ENCODE data around the gene RBM38.
A peak's percentile ranks its signal among the peaks of the same experiment; 100 is the strongest.
"Not testable (repeated sequence)": the region's sequence is repeated elsewhere in the genome, so short reads cannot be mapped to it uniquely, and the experiment has no call there.

The RBM38 gene

GRCh38 chr20:57390604-57391438 lies at the start of gene RBM38:
Gene RBM38, plus strand, starts transcription at chr20:57391396. Its CDS starts 186 bp downstream, at chr20:57391582.
- peaks cover 10 to 52% of the 10 kb centered on the region in 2 donors for H3K4me1 ChIP-seq (ENCODE audit: control insufficient read depth in 1 of 2, insufficient read depth in 2 of 2, low read length in 2 of 2)
- no peaks in the 10 kb centered on the region for H3K9me3 ChIP-seq (ENCODE audit: control insufficient read depth in 1 of 2, low read length in 2 of 2)
- no peaks in the 10 kb centered on the region for H3K36me3 ChIP-seq (ENCODE audit: control insufficient read depth in 1 of 2, insufficient read depth in 2 of 2, low read length in 2 of 2)
- H3K4me3 ChIP-seq (ENCODE audit: low read depth in 1 of 2, low read length in 2 of 2), result peak within 1 kb of the TSS; percentile 64 to 67
- H3K27ac ChIP-seq (ENCODE audit: low read length), result peak within 1 kb of the TSS; percentile 73
- H3K27me3 ChIP-seq (ENCODE audit: low read depth, low read length), result no peaks in the 10 kb centered on the region

DNA sequence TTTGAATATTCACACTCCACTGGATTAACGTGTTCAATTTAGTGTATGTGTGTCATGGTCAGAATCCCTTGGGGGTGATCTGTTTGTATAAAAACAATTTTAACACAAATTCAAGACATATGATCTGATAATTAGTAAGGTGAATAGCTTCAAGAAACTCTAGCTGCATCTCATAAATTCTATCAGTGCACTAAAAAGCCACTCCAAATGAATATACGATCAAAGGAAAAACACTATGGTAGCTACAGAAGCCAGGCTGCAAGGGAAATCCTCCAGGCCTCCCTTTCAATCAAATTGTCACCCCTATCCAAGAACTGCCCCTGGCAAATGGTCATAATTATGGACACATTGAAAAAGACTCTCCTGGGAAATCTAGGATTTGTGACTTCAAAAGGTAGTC lies 49.5 kb upstream of the RBM38 start:
- Histone ChIP-seq H3K4me1 (ENCODE audit: control insufficient read depth in 1 of 2, insufficient read depth in 2 of 2, low read length in 2 of 2) (no peaks in the 10 kb centered on the region), H3K36me3 (ENCODE audit: control insufficient read depth in 1 of 2, insufficient read depth in 2 of 2, low read length in 2 of 2) (no peaks in the 10 kb centered on the region), H3K27me3 (ENCODE audit: low read depth, low read length) (no peaks in the 10 kb centered on the region), H3K27ac (ENCODE audit: low read length) (no peak overlapping the region), H3K9me3 (ENCODE audit: control insufficient read depth in 1 of 2, low read length in 2 of 2) (no peaks in the 10 kb centered on the region), H3K4me3 (ENCODE audit: low read depth in 1 of 2, low read length in 2 of 2) (no peak overlapping the region)

GRCh38 chr20:57342829-57343228 lies 48.4 kb upstream of the RBM38 start:
- Histone ChIP-seq H3K9me3 (ENCODE audit: control insufficient read depth in 1 of 2, low read length in 2 of 2) (no peaks in the 10 kb centered on the region), H3K36me3 (ENCODE audit: control insufficient read depth in 1 of 2, insufficient read depth in 2 of 2, low read length in 2 of 2) (no peaks in the 10 kb centered on the region), H3K4me3 (ENCODE audit: low read depth in 1 of 2, low read length in 2 of 2) (no peak overlapping the region)

GRCh38 chr20:57346477-57346876 lies 44.7 kb upstream of the RBM38 start:
- no peak overlapping the region for H3K4me3 ChIP-seq (ENCODE audit: low read depth in 1 of 2, low read length in 2 of 2)
- no peaks in the 10 kb centered on the region for H3K27me3 ChIP-seq (ENCODE audit: low read depth, low read length)
- H3K9me3 ChIP-seq (ENCODE audit: control insufficient read depth in 1 of 2, low read length in 2 of 2), result no peaks in the 10 kb centered on the region
- H3K36me3 ChIP-seq (ENCODE audit: control insufficient read depth in 1 of 2, insufficient read depth in 2 of 2, low read length in 2 of 2), result no peaks in the 10 kb centered on the region
- H3K27ac ChIP-seq (ENCODE audit: low read length), result no peak overlapping the region
- no peaks in the 10 kb centered on the region for H3K4me1 ChIP-seq (ENCODE audit: control insufficient read depth in 1 of 2, insufficient read depth in 2 of 2, low read length in 2 of 2)

More at GRCh38 chr20:57342829-57343228, 48.4 kb upstream of the RBM38 start:
- H3K27me3 ChIP-seq (ENCODE audit: low read depth, low read length), result no peaks in the 10 kb centered on the region
- no peak overlapping the region for H3K27ac ChIP-seq (ENCODE audit: low read length)
- no peaks in the 10 kb centered on the region for H3K4me1 ChIP-seq (ENCODE audit: control insufficient read depth in 1 of 2, insufficient read depth in 2 of 2, low read length in 2 of 2)

DNA sequence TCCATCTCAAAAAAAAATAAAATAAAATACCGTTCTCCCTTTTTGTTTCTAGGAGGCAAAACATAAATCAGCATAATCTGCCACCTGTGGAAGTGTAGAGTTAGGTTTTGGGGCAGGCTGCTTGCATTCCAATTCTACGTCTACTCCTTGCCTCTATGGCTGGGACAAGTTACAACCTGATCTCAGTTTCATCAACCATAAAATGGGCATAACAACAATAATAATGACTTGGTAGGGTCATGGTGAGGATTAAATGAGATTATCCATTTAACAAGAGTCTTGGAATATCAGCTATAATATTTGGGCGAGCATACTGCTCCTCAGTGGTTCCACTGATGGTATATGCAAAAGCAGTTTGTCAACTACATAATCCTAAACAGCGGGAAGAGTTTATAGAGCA lies 43.8 kb upstream of the RBM38 start:
- Histone ChIP-seq H3K4me1 (ENCODE audit: control insufficient read depth in 1 of 2, insufficient read depth in 2 of 2, low read length in 2 of 2) (peaks cover 3 to 9% of the 10 kb centered on the region in 2 donors), H3K27me3 (ENCODE audit: low read depth, low read length) (no peaks in the 10 kb centered on the region), H3K9me3 (ENCODE audit: control insufficient read depth in 1 of 2, low read length in 2 of 2) (no peaks in the 10 kb centered on the region)

DNA sequence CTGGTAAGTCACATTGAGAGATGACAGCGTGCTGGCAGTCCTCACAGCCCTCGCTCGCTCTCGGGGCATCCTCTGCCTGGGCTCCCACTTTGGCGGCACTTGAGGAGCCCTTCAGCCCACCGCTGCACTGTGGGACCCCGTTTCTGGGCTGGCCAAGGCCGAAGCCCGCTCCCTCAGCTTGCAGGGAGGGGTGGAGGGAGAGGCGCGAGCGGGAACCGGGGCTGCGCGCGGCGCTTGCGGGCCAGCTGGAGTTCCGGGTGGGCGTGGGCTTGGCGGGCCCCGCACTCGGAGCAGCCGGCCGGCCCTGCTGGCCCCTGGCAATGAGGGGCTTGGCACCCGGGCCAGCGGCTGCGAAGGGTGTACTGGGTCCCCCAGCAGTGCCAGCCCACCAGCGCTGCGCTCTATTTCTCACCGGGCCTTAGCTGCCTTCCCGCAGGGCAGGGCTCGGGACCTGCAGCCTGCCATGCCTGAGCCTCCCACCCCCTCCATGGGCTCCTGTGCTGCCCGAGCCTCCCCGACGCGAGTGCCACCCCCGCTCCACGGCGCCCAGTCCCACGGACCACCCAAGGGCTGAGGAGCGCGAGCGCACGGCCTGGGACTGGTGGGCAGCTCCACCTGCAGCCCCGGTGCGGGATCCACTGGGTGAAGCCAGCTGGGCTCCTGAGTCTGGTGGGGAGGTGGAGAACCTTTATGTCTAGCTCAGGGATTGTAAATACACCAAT lies 42.8 kb upstream of the RBM38 start:
- H3K4me3 ChIP-seq (ENCODE audit: low read depth in 1 of 2, low read length in 2 of 2); H3K27me3 ChIP-seq (ENCODE audit: low read depth, low read length); H3K27ac ChIP-seq (ENCODE audit: low read length); H3K9me3 ChIP-seq (ENCODE audit: control insufficient read depth in 1 of 2, low read length in 2 of 2); H3K36me3 ChIP-seq (ENCODE audit: control insufficient read depth in 1 of 2, insufficient read depth in 2 of 2, low read length in 2 of 2): not testable (repeated sequence)
- peaks cover 3 to 18% of the 10 kb centered on the region in 2 donors for H3K4me1 ChIP-seq (ENCODE audit: control insufficient read depth in 1 of 2, insufficient read depth in 2 of 2, low read length in 2 of 2)

More for the DNA sequence above, 43.8 kb upstream of the RBM38 start:
- no peak overlapping the region for H3K4me3 ChIP-seq (ENCODE audit: low read depth in 1 of 2, low read length in 2 of 2)
- no peak overlapping the region for H3K27ac ChIP-seq (ENCODE audit: low read length)
- peaks cover 0 to under 1% of the 10 kb centered on the region in 2 donors for H3K36me3 ChIP-seq (ENCODE audit: control insufficient read depth in 1 of 2, insufficient read depth in 2 of 2, low read length in 2 of 2)

DNA sequence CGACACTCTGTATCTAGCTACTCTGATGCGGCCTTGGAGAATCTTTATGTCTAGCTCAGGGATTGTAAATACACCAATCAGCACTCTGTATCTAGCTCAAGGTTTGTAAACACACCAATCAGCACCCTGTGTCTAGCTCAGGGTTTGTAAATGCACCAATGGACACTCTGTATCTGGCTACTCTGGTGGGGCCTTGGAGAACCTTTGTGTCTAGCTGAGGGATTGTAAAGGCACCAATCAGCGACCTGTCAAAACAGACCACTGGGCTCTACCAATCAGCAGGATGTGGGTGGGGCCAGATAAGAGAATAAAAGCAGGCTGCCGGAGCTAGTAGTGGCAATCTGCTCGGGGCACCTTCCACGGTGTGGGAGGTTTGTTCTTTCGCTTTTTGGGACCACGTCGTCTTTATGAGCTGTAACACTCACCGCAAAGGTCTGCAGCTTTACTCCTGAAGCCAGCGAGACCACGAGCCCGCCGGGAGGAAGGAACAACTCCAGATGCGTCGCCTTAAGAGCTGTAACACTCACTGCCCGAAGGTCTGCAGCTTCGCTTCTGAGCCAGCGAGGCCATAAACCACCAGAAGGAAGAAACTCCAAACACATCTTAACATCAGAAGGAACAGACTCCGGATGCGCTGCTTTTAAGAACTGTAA lies 42.1 kb upstream of the RBM38 start:
- not testable (repeated sequence) for H3K4me3 ChIP-seq (ENCODE audit: low read depth in 1 of 2, low read length in 2 of 2); H3K27ac ChIP-seq (ENCODE audit: low read length); H3K9me3 ChIP-seq (ENCODE audit: control insufficient read depth in 1 of 2, low read length in 2 of 2); H3K27me3 ChIP-seq (ENCODE audit: low read depth, low read length)
- Histone ChIP-seq H3K36me3 (ENCODE audit: control insufficient read depth in 1 of 2, insufficient read depth in 2 of 2, low read length in 2 of 2) (peaks cover 12 to 17% of the 10 kb centered on the region in 2 donors), H3K4me1 (ENCODE audit: control insufficient read depth in 1 of 2, insufficient read depth in 2 of 2, low read length in 2 of 2) (peaks cover 3 to 18% of the 10 kb centered on the region in 2 donors)

DNA sequence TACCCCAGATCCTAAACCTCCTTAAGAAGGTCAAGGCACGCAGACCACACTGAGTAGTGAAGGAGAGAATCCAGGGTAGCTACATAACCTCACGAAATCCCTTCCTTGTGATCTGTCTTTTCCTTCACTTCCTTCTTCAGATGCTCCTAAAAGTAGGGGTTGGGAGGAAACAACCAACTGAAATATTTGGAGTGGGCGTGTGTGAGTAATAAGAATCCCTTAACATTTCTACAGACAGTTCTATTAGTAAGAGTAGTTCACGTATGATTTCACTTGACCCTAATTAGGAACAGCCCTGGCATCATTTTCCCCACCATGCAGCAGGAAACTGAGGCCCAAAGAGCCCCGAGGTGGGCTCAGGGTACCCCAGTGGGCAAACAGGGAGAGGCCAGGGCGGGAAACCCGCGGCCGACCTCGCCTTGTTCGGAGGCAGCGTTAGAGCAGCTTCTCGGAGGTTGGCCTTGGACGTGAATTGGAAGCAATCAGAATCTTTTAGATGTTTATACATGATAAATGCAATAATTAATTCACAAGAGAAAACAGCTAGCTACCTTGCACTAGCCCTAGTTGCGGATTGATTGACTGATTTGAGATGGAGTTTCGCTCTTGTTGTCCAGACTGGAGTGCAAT lies 41.0 kb upstream of the RBM38 start:
- H3K4me1 ChIP-seq (ENCODE audit: control insufficient read depth in 1 of 2, insufficient read depth in 2 of 2, low read length in 2 of 2), result peaks cover 3 to 18% of the 10 kb centered on the region in 2 donors
- no peaks in the 10 kb centered on the region for H3K9me3 ChIP-seq (ENCODE audit: control insufficient read depth in 1 of 2, low read length in 2 of 2)
- H3K36me3 ChIP-seq (ENCODE audit: control insufficient read depth in 1 of 2, insufficient read depth in 2 of 2, low read length in 2 of 2), result peaks cover 22 to 27% of the 10 kb centered on the region in 2 donors
- H3K27ac ChIP-seq (ENCODE audit: low read length), result no peak overlapping the region
- no peaks in the 10 kb centered on the region for H3K27me3 ChIP-seq (ENCODE audit: low read depth, low read length)
- no peak overlapping the region for H3K4me3 ChIP-seq (ENCODE audit: low read depth in 1 of 2, low read length in 2 of 2)

GRCh38 chr20:57350726-57351041 lies 40.5 kb upstream of the RBM38 start:
- not testable (repeated sequence) for H3K27ac ChIP-seq (ENCODE audit: low read length); H3K27me3 ChIP-seq (ENCODE audit: low read depth, low read length); H3K9me3 ChIP-seq (ENCODE audit: control insufficient read depth in 1 of 2, low read length in 2 of 2)
- Histone ChIP-seq H3K36me3 (ENCODE audit: control insufficient read depth in 1 of 2, insufficient read depth in 2 of 2, low read length in 2 of 2) (peaks cover 25 to 32% of the 10 kb centered on the region in 2 donors), H3K4me3 (ENCODE audit: low read depth in 1 of 2, low read length in 2 of 2) (peak overlapping the region; percentile 89 to 93), H3K4me1 (ENCODE audit: control insufficient read depth in 1 of 2, insufficient read depth in 2 of 2, low read length in 2 of 2) (peaks cover 3 to 18% of the 10 kb centered on the region in 2 donors)

GRCh38 chr20:57351042-57351783 lies 40.0 kb upstream of the RBM38 start, which contains the start of gene RAE1:
Gene RAE1, plus strand, starts transcription at chr20:57351255. Its CDS starts 2,784 bp downstream, at chr20:57354039.
- peak within 1 kb of the TSS; percentile 75 for H3K27ac ChIP-seq (ENCODE audit: low read length)
- H3K36me3 ChIP-seq (ENCODE audit: control insufficient read depth in 1 of 2, insufficient read depth in 2 of 2, low read length in 2 of 2), result peaks cover 27 to 34% of the 10 kb centered on the region in 2 donors

More at GRCh38 chr20:57351042-57351783, 40.0 kb upstream of the RBM38 start, which contains the start of gene RAE1:
- H3K4me3 ChIP-seq (ENCODE audit: low read depth in 1 of 2, low read length in 2 of 2), result peak within 1 kb of the TSS; percentile 89 to 93
- peaks cover 3 to 18% of the 10 kb centered on the region in 2 donors for H3K4me1 ChIP-seq (ENCODE audit: control insufficient read depth in 1 of 2, insufficient read depth in 2 of 2, low read length in 2 of 2)
- no peaks in the 10 kb centered on the region for H3K27me3 ChIP-seq (ENCODE audit: low read depth, low read length)
- no peaks in the 10 kb centered on the region for H3K9me3 ChIP-seq (ENCODE audit: control insufficient read depth in 1 of 2, low read length in 2 of 2)

Data from muscle layer of duodenum (tissue), 2 donors.